ENCODE results near the gene MEGF6. TPM values are rescaled to one million over a fixed set of nuclear protein-coding genes. Genes with fewer than 3 reads are reported as not detected.

Gene MEGF6
- total and polyA plus RNA-seq, 4 donors = 6.0 to 19.9 (median 15.3) TPM

DNA sequence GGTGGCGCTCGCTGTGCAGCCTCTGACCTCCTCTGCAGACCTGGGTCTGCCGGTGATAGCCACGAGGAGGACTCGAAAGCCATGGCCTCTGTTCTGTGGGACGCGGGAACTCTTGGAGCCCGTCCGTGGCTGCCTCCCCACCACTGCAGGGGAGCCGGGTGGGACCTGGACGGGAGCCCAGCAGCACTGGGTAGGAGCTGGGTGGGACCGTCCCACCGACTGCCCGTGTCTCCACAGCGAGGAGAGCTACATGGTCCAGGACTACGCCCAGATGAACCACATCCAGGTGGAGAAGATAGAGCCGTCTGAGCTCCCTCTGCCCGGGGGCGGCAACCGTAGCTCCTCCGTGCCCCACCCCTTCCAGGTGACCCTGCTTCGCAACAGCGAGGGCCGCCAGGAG lies 133.1 kb downstream of the MEGF6 start:
- Histone ChIP-seq H3K4me1 (ENCODE audit: control insufficient read depth, insufficient read depth, low read length) (peaks cover 7% of the 10 kb centered on the region), H3K27me3 (ENCODE audit: control insufficient read depth, insufficient read depth, low read length) (no peaks in the 10 kb centered on the region), H3K4me3 (ENCODE audit: low read depth, low read length) (no peak overlapping the region), H3K27ac (ENCODE audit: low read depth, low read length) (no peak overlapping the region), H3K9me3 (ENCODE audit: control insufficient read depth, insufficient read depth, low read length) (no peaks in the 10 kb centered on the region), H3K36me3 (ENCODE audit: control insufficient read depth, insufficient read depth, low read length) (no peaks in the 10 kb centered on the region)
- WGBS (ENCODE audit: insufficient coverage) = 75% methylated on average over 23 of the region's 24 CpGs
- no peak for DNase-seq (ENCODE audit: low read depth in 4 of 6, low spot score in 6 of 6)

DNA sequence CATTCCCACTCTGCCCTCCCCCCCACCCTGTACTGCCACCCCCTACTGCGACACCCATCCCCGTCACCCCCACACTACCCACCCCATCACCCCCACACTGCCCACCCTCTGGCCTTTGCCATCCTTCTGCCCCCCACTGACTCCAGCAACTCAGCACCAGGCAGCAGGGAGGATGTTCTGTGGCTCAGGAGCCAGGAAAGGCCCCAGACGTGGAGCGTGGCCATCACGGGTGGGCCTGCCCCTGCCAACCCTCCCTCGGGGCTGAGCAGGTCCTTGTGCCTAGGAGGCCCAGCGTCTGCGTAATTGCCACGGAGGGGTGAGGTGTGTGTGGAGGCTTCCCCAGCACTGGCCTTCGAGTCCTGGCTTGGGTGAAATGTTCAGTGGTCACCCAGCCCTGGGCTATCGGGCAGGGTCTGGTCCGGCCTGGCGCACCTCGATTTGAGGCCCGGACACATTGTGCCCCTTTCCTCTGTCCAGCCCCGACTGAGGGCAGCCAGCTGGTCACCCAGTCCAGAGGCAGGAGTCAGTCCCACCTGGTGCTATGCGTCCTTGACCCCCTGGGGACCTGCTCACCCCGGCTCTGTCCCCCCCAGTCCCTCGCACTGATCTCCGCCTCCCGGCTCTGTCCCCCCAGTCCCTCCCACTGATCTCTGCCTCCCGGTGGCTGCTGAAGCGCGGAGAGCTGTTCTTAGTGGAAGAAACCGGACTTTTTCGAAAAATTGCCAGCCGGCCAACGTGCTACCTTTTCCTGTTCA lies 133.9 kb downstream of the MEGF6 start:
- DNase-seq (ENCODE audit: low read depth in 4 of 6, low spot score in 6 of 6) = no peak
- 69% methylated on average over 24 of the region's 28 CpGs for WGBS (ENCODE audit: insufficient coverage)
- no peaks in the 10 kb centered on the region for H3K9me3 ChIP-seq (ENCODE audit: control insufficient read depth, insufficient read depth, low read length)
- H3K27me3 ChIP-seq (ENCODE audit: control insufficient read depth, insufficient read depth, low read length) = no peaks in the 10 kb centered on the region
- no peak overlapping the region for H3K4me3 ChIP-seq (ENCODE audit: low read depth, low read length)
- H3K4me1 ChIP-seq (ENCODE audit: control insufficient read depth, insufficient read depth, low read length) = peaks cover 14% of the 10 kb centered on the region
- H3K27ac ChIP-seq (ENCODE audit: low read depth, low read length) = no peak overlapping the region
- no peaks in the 10 kb centered on the region for H3K36me3 ChIP-seq (ENCODE audit: control insufficient read depth, insufficient read depth, low read length)

DNA sequence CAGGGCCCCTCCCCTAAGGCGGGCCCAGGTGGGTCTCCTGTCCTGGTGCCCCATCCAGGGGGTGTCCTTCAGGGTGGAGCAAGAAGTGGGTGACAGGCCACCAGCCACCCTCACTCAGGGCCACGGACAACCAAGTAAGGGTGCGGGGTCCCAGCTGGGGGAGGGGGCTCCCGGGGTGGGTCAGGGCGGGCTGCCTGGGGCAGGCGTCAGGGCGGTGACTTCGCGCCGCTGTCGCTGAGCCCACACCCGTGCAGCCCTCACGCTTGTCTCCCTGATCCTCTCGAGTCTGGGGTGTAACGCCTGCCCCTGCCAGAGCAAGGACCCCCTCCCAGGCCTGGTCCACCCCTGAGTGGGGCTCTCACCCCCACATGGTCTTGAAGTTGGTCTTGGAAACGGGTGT lies 134.6 kb downstream of the MEGF6 start:
- Histone ChIP-seq H3K4me1 (ENCODE audit: control insufficient read depth, insufficient read depth, low read length) (peaks cover 21% of the 10 kb centered on the region), H3K4me3 (ENCODE audit: low read depth, low read length) (no peak overlapping the region), H3K27ac (ENCODE audit: low read depth, low read length) (no peak overlapping the region), H3K27me3 (ENCODE audit: control insufficient read depth, insufficient read depth, low read length) (no peaks in the 10 kb centered on the region), H3K36me3 (ENCODE audit: control insufficient read depth, insufficient read depth, low read length) (no peaks in the 10 kb centered on the region), H3K9me3 (ENCODE audit: control insufficient read depth, insufficient read depth, low read length) (no peaks in the 10 kb centered on the region)
- no peak for DNase-seq (ENCODE audit: low read depth in 4 of 6, low spot score in 6 of 6)
- 87% methylated on average over 13 of the region's 16 CpGs for WGBS (ENCODE audit: insufficient coverage)

DNA sequence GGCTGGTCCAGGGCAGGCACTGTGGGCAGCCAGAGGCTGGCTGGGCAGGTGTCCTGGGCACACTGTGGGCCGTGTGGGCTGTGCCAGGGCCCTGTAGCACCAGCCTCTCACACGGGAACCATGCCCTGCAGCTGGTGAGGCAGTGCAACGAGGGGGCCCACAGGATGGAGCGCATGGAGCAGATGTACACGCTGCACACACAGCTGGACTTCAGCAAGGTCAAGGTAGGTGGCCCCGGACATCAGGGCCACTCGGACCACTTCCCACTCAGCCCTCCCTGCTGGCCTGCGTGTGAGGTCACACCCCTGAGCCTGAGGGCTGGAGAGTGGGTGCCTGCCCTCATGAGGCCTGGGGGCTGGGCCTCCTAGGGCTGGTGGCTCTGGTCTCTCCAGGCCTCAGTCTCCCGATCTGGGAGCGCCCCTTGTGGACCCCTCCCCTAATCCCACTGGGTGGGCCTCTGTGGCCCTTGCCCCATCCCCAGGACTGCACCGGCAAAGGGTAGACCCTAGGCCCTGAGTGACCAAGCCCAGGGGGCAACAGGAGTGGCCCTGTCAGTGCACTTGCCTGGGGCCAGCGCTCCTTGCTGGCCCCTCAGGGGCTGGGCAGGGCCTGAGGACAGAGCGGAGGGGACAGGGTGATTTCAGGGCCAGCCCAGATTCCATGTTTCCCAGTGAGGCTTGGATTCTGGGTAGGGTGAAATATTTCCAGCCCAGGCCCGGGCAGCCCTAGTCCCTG lies 135.3 kb downstream of the MEGF6 start:
- Histone ChIP-seq H3K36me3 (ENCODE audit: control insufficient read depth, insufficient read depth, low read length) (no peaks in the 10 kb centered on the region), H3K9me3 (ENCODE audit: control insufficient read depth, insufficient read depth, low read length) (no peaks in the 10 kb centered on the region), H3K4me3 (ENCODE audit: low read depth, low read length) (no peak overlapping the region), H3K27me3 (ENCODE audit: control insufficient read depth, insufficient read depth, low read length) (no peaks in the 10 kb centered on the region), H3K4me1 (ENCODE audit: control insufficient read depth, insufficient read depth, low read length) (peaks cover 28% of the 10 kb centered on the region), H3K27ac (ENCODE audit: low read depth, low read length) (no peak overlapping the region)
- WGBS (ENCODE audit: insufficient coverage) = 90% methylated on average over 13 of the region's 14 CpGs
- DNase-seq (ENCODE audit: low read depth in 4 of 6, low spot score in 6 of 6) = no peak

DNA sequence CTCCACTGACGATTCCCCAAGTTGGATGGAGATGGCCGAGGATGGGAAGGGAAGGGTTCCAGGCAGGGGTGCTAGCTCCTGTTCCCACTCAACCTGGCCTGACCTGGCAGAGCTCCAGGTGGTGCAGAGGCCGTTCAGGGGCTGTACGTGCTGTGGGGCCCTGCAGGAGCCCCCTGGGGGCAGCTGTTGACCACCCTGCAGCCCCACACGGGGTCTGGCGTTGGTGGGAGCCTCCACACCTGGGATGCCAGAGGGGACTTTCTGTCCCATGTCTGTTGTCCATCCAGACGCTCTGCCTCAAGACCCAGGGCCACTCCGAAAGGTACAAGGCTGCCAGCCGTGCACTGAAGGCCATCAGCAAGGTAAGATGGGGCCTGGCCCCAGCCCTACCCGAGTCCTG lies 136.9 kb downstream of the MEGF6 start:
- Histone ChIP-seq H3K27me3 (ENCODE audit: control insufficient read depth, insufficient read depth, low read length) (no peaks in the 10 kb centered on the region), H3K27ac (ENCODE audit: low read depth, low read length) (no peak overlapping the region), H3K36me3 (ENCODE audit: control insufficient read depth, insufficient read depth, low read length) (no peaks in the 10 kb centered on the region), H3K4me1 (ENCODE audit: control insufficient read depth, insufficient read depth, low read length) (peaks cover 38% of the 10 kb centered on the region), H3K9me3 (ENCODE audit: control insufficient read depth, insufficient read depth, low read length) (no peaks in the 10 kb centered on the region), H3K4me3 (ENCODE audit: low read depth, low read length) (no peak overlapping the region)
- whole genome bisulfite sequencing (ENCODE audit: insufficient coverage) = 70% methylated on average over 10 of the region's 10 CpGs
- DNase-seq (ENCODE audit: low read depth in 4 of 6, low spot score in 6 of 6) = no peak

DNA sequence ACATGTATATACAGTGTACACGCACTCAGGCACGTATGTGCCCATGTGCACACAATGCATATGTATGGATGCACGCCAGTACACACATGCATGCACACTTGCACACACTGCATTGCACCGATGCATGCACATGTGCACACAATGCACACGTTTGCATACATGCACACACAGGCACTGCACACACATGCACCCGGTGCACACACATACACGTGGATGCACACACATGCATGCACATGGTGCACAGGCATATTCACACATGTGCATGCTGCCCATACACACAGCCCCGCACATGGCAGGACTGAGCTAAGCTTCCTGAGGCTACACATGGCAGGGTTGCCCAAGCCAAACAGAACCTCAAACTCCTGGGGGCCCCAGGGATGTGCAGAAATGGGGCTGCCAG lies 137.3 kb downstream of the MEGF6 start:
- H3K36me3 ChIP-seq (ENCODE audit: control insufficient read depth, insufficient read depth, low read length) = no peaks in the 10 kb centered on the region
- H3K27me3 ChIP-seq (ENCODE audit: control insufficient read depth, insufficient read depth, low read length) = no peaks in the 10 kb centered on the region
- WGBS (ENCODE audit: insufficient coverage) = 98% methylated on average over 8 of the region's 8 CpGs
- no peak for DNase-seq (ENCODE audit: low read depth in 4 of 6, low spot score in 6 of 6)
- no peak overlapping the region for H3K4me3 ChIP-seq (ENCODE audit: low read depth, low read length)
- no peak overlapping the region for H3K27ac ChIP-seq (ENCODE audit: low read depth, low read length)
- no peaks in the 10 kb centered on the region for H3K9me3 ChIP-seq (ENCODE audit: control insufficient read depth, insufficient read depth, low read length)
- H3K4me1 ChIP-seq (ENCODE audit: control insufficient read depth, insufficient read depth, low read length) = peaks cover 39% of the 10 kb centered on the region

DNA sequence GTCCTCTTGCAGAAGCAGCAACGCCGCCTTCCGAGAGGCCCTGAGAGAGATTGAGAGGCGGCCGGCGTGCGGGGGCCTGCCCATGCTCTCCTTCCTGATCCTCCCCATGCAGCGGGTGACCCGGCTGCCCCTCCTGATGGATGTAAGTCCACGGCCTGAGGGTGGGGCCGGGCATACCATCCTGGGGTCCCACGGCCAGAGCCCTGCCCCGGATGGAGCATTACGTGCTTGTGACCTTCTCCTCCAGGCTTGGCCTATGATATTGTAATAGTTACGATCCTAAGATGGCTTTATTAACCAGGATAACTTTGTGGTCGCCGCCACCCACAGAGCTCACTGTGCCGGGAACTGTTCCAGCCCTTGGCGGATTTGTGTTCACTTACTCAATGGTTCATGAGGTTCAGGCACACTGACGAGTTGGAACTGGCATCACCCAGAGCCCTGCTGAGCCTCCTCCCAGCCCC lies 137.9 kb downstream of the MEGF6 start:
- Histone ChIP-seq H3K27ac (ENCODE audit: low read depth, low read length) (no peak overlapping the region), H3K9me3 (ENCODE audit: control insufficient read depth, insufficient read depth, low read length) (no peaks in the 10 kb centered on the region), H3K36me3 (ENCODE audit: control insufficient read depth, insufficient read depth, low read length) (no peaks in the 10 kb centered on the region), H3K27me3 (ENCODE audit: control insufficient read depth, insufficient read depth, low read length) (no peaks in the 10 kb centered on the region), H3K4me3 (ENCODE audit: low read depth, low read length) (no peak overlapping the region), H3K4me1 (ENCODE audit: control insufficient read depth, insufficient read depth, low read length) (peaks cover 41% of the 10 kb centered on the region)
- WGBS (ENCODE audit: insufficient coverage) = 64% methylated on average over 19 of the region's 20 CpGs
- DNase-seq (ENCODE audit: low read depth in 4 of 6, low spot score in 6 of 6) = peak in 2 of 6 donors; percentile 23 to 44

DNA sequence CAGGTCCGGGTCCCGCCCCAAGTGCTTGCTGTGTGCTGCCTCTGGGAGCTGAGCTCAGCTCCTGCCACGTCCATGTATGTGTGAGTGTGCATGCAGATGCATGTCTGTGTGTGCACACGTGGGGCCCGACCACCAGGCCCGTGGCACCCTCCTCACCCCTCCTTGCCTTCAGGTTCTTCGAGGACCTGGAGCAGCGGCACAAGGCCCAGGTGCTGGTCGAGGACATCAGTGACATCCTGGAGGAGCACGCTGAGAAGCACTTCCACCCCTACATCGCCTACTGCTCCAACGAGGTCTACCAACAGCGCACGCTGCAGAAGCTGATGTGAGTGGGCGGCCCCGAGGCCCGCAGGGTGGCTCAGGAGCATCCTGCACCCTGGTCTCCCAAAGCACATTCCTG lies 138.4 kb downstream of the MEGF6 start:
- WGBS (ENCODE audit: insufficient coverage) = 89% methylated on average over 17 of the region's 17 CpGs
- Histone ChIP-seq H3K4me1 (ENCODE audit: control insufficient read depth, insufficient read depth, low read length) (peaks cover 46% of the 10 kb centered on the region), H3K36me3 (ENCODE audit: control insufficient read depth, insufficient read depth, low read length) (no peaks in the 10 kb centered on the region), H3K9me3 (ENCODE audit: control insufficient read depth, insufficient read depth, low read length) (no peaks in the 10 kb centered on the region), H3K27me3 (ENCODE audit: control insufficient read depth, insufficient read depth, low read length) (no peaks in the 10 kb centered on the region), H3K4me3 (ENCODE audit: low read depth, low read length) (no peak overlapping the region), H3K27ac (ENCODE audit: low read depth, low read length) (no peak overlapping the region)
- DNase-seq (ENCODE audit: low read depth in 4 of 6, low spot score in 6 of 6) = no peak

DNA sequence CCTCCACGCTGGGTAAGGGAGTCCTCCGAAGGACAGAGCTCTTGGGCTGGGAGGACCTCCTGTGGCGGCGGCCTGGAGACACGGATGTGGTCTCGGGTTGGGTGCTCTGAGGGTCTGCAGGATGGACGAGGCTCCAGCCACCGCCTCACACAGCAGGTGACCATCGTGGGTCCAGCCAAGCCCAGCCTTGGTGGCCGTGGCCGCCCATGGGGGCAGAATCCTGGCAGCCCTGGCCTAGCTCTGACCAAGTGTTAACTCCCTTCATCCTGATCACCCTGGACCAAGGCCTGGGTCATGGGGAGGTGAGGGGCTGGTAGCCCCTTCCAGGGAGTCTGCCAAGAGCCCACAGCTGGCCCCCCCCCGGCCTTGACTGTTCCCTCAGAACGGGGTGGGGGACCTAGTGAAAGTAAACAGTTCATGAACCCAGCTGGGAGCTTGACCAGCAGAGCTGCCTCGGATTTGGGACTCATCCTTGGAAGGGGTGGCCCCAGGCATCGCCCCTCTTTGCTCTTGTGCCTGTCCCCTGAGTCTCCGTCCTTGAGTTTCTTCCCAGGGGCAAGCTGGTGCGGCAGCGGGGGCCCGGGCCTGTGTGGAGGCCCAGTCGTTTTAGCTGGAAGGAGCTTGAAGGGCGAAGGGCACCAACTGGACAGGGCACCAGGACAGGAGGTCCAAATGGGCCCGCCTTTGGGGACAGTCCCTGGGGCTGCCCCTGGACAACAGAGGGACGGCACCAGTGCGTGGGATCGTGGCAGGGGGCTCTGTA lies 139.0 kb downstream of the MEGF6 start:
- Histone ChIP-seq H3K4me3 (ENCODE audit: low read depth, low read length) (no peak overlapping the region), H3K27ac (ENCODE audit: low read depth, low read length) (peak overlapping the region; percentile 57), H3K9me3 (ENCODE audit: control insufficient read depth, insufficient read depth, low read length) (no peaks in the 10 kb centered on the region), H3K27me3 (ENCODE audit: control insufficient read depth, insufficient read depth, low read length) (no peaks in the 10 kb centered on the region), H3K36me3 (ENCODE audit: control insufficient read depth, insufficient read depth, low read length) (no peaks in the 10 kb centered on the region), H3K4me1 (ENCODE audit: control insufficient read depth, insufficient read depth, low read length) (peaks cover 52% of the 10 kb centered on the region)
- 79% methylated on average over 23 of the region's 25 CpGs for WGBS (ENCODE audit: insufficient coverage)
- no peak for DNase-seq (ENCODE audit: low read depth in 4 of 6, low spot score in 6 of 6)
